HG03354 (cell line): ENCODE data around the gene TMEM62.

Experiments
- ATAC-seq: cut with Tn5 transposase; IDR thresholded peaks from one replicate; pipeline ENCODE4 v1.9.1; 2021; ENCODE audit warnings: mild to moderate bottlenecking; ENCODE audit not compliant: unreplicated experiment, poor library complexity, severe bottlenecking

Gene TMEM62

GRCh38 chr15:43204016-43204901, 70.9 kb downstream of the TMEM62 start:
- no peak for ATAC-seq

- no peak for ATAC-seq
Measured at GRCh38 chr15:43206054-43206453, 72.7 kb downstream of the TMEM62 start.

- no peak for ATAC-seq
Measured at GRCh38 chr15:43207024-43207423, 73.6 kb downstream of the TMEM62 start.

GRCh38 chr15:43208052-43209002, 74.9 kb downstream of the TMEM62 start:
- ATAC-seq = no peak

GRCh38 chr15:43209059-43209824, 75.9 kb downstream of the TMEM62 start:
- no peak for ATAC-seq

- no peak for ATAC-seq
Measured at GRCh38 chr15:43210172-43210745, 76.9 kb downstream of the TMEM62 start.

- no peak for ATAC-seq
Measured at GRCh38 chr15:43210807-43211206, 77.4 kb downstream of the TMEM62 start.

GRCh38 chr15:43211224-43211735, 77.9 kb downstream of the TMEM62 start:
- no peak for ATAC-seq

- no peak for ATAC-seq
Measured at GRCh38 chr15:43212299-43212698, 78.9 kb downstream of the TMEM62 start.

GRCh38 chr15:43212951-43213350, 79.6 kb downstream of the TMEM62 start:
- ATAC-seq = no peak

- no peak for ATAC-seq
Measured at GRCh38 chr15:43213466-43213865, 80.1 kb downstream of the TMEM62 start.

- ATAC-seq = no peak
Measured at GRCh38 chr15:43214169-43214568, 80.8 kb downstream of the TMEM62 start.

GRCh38 chr15:43214592-43215295, 81.4 kb downstream of the TMEM62 start:
- ATAC-seq = no peak

- ATAC-seq = no peak
Measured at GRCh38 chr15:43215961-43216360, 82.6 kb downstream of the TMEM62 start.

GRCh38 chr15:43218908-43219706, 85.7 kb downstream of the TMEM62 start:
- no peak for ATAC-seq

- ATAC-seq = no peak
Measured at GRCh38 chr15:43219929-43220928, 86.8 kb downstream of the TMEM62 start.

- ATAC-seq = no peak
Measured at GRCh38 chr15:43220991-43221403, 87.6 kb downstream of the TMEM62 start, which contains the start of gene EPB42. TSS of gene EPB42 (minus strand) at chr15:43221018. CDS start at chr15:43220825, 193 bp downstream.
